Measurements from ENCODE around the gene MTHFD2L.

DNA sequence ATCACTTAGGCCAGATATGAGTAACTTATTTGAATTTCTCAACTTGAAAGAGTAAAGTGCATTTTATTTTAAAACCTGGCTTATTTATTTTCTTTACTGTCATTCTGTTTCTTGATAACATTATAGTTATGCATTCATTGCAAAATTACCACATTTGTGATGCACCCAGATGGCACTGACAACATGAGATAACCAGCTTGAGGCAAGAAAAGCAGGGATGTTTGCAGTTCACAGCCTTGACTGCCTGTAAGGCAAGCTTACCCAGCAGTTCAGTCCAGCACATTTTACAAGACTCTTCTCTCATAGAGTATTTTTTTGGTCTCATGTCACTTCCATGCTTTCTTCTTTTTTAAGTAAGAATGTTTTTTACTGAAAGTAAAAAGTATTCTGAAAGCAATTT, 125.0 kb downstream of the MTHFD2L start:
- TF ChIP-seq POLR2A (IDR thresholded peaks at IDR 0.05; ENCODE audit: low read depth, low read length): no peak
- no peak for TF ChIP-seq POLR2AphosphoS5 (IDR thresholded peaks at IDR 0.05; ENCODE audit: low read depth, low read length)
- no peak for TF ChIP-seq TAF1 (IDR thresholded peaks at IDR 0.05; ENCODE audit: low read depth, low read length)
- TF ChIP-seq SPI1 (IDR thresholded peaks at IDR 0.05; ENCODE audit: low read depth, low read length): no peak

Data from GM12891 (cell line).